HepG2 (cell line): ENCODE results near the gene SLC11A1. TPM values are rescaled to one million over a fixed set of nuclear protein-coding genes. Genes with fewer than 3 reads are reported as not detected.
A peak's percentile ranks its signal among the peaks of the same experiment; 100 is the strongest.

ENCODE experiments used
- ATAC-seq: fragments of 200-7000 bp; cut with Tn5 transposase; 3 replicates; pipeline ENCODE4 v1.9.1; 2020; ENCODE audit warnings: mild to moderate bottlenecking, moderate library complexity
- BruUV-seq: library from RNA; stranded (reverse); fragments of 400-500 nt; replicated peaks from 2 replicates; lab custom pipeline; 2021; lab: Mats Ljungman, UMichigan
- CTCF ChIA-PET: fragments of 300-600 bp; formaldehyde crosslinking; extraction: SDS; loops from one replicate; lab custom pipeline; 2021; ENCODE audit warnings: low total read pairs, inconsistent platforms, low intra/inter-chr PET ratio; lab: Yijun Ruan, JAX
- POLR2A ChIA-PET: fragments of 350-600 bp; sonication (Branson Sonifier 250); formaldehyde crosslinking; loops from one replicate; lab custom pipeline; 2020; ENCODE audit warnings: antibody characterized with exemption, inconsistent platforms; lab: Yijun Ruan, JAX
- DNase-seq: peaks from one replicate; pipeline ENCODE4 v3.0.0-alpha.2; 2015; ENCODE audit warnings: low spot score
- FAIRE-seq: peaks from 3 replicates; lab custom pipeline; 2011; peaks lifted over from hg19 to GRCh38; lab: Jason Lieb, UNC
- H2AFZ ChIP-seq: one replicate; pipeline ENCODE4 v1.6.1; 2011; ENCODE audit warnings: low read length, inconsistent platforms
- H3K27ac ChIP-seq: fragments of 300-600 bp; 3 replicates; pipeline ENCODE4 v1.8.0; 2011; ENCODE audit warnings: mixed run types, mild to moderate bottlenecking, mixed read lengths, low read length, inconsistent platforms; ENCODE audit not compliant: insufficient read depth; ENCODE audit errors: extremely low read length
- H3K27me3 ChIP-seq, 2 experiments: fragments of 200-600 bp in 1 of 2; 2 replicates in 1 of 2; 3 replicates in 1 of 2; pipeline versions ENCODE4 v1.6.0 to v1.8.0; 2011; ENCODE audit warnings: low read length in 2 of 2, mild to moderate bottlenecking in 2 of 2, moderate library complexity in 2 of 2, inconsistent platforms in 1 of 2; ENCODE audit not compliant: insufficient read depth in 2 of 2, control insufficient read depth in 1 of 2
- H3K36me3 ChIP-seq, 2 experiments: fragments of 200-600 bp in 1 of 2; replicated peaks in 1 of 2; 2 replicates in 1 of 2; 3 replicates in 1 of 2; pipeline versions ENCODE4 v1.5.1 to v1.8.0; 2011; ENCODE audit warnings: low read length in 2 of 2, inconsistent platforms in 1 of 2; ENCODE audit not compliant: insufficient read depth in 2 of 2, control insufficient read depth in 1 of 2
- H3K4me1 ChIP-seq: 2 replicates; pipeline ENCODE4 v1.5.1; 2012; ENCODE audit warnings: low read length, inconsistent platforms; ENCODE audit not compliant: insufficient read depth
- H3K4me2 ChIP-seq: 2 replicates; pipeline ENCODE4 v1.6.0; 2011; ENCODE audit warnings: low read depth, low read length, inconsistent platforms
- H3K4me3 ChIP-seq, 3 experiments: fragments of 200-600 bp in 1 of 3; sonication (generic), shearing (Covaris generic) in 1 of 3; replicated peaks in 1 of 3; 2 replicates each; pipeline ENCODE4 v1.5.1; 2011 to 2016; ENCODE audit warnings: low read length in 3 of 3, inconsistent platforms in 2 of 3, low read depth in 2 of 3, mild to moderate bottlenecking in 2 of 3, control low read depth in 1 of 3, mixed read lengths in 1 of 3; ENCODE audit not compliant: insufficient read depth in 1 of 3
- H3K79me2 ChIP-seq: one replicate; pipeline ENCODE4 v1.6.1; 2011; ENCODE audit warnings: low read length, inconsistent platforms; ENCODE audit not compliant: insufficient read depth
- H3K9ac ChIP-seq: 2 replicates; pipeline ENCODE4 v1.6.0; 2011; ENCODE audit warnings: mild to moderate bottlenecking, low read depth, low read length, inconsistent platforms; ENCODE audit not compliant: insufficient read depth
- H3K9me3 ChIP-seq: 2 replicates; pipeline ENCODE4 v1.5.1; 2012; ENCODE audit warnings: mild to moderate bottlenecking, low read length
- H4K20me1 ChIP-seq: 2 replicates; pipeline ENCODE4 v1.6.0; 2011; ENCODE audit warnings: inconsistent platforms, mild to moderate bottlenecking, low read length, moderate library complexity; ENCODE audit not compliant: insufficient read depth
- BRCA1 ChIP-seq: sonication (generic); formaldehyde crosslinking; IDR thresholded peaks from 2 replicates; pipeline ENCODE4 v1.4.0; 2020; ENCODE audit warnings: missing genetic modification reagents
- CCAR2 ChIP-seq: fragments of 200-400 bp; formaldehyde crosslinking; optimal IDR thresholded peaks from 2 replicates; pipeline ENCODE3; 2018; ENCODE audit warnings: low read depth, mild to moderate bottlenecking, low read length, moderate library complexity
- CHD2 ChIP-seq: IDR thresholded peaks from 2 replicates; pipeline ENCODE4 v1.6.1; 2011; ENCODE audit warnings: low read depth, low read length, improper control_type of control experiment
- GFI1 ChIP-seq: sonication (generic); formaldehyde crosslinking; IDR thresholded peaks from 2 replicates; pipeline ENCODE4 v1.5.0; 2020; ENCODE audit warnings: missing genetic modification reagents, mild to moderate bottlenecking, borderline replicate concordance
- HMGA1 ChIP-seq: sonication (generic); formaldehyde crosslinking; conservative IDR thresholded peaks from 2 replicates; pipeline ENCODE4 v1.4.0; 2020; ENCODE audit warnings: missing genetic modification reagents
- ISL2 ChIP-seq: sonication (generic); formaldehyde crosslinking; IDR thresholded peaks from 2 replicates; pipeline ENCODE4 v1.5.0; 2020; ENCODE audit warnings: missing genetic modification reagents
- JUN ChIP-seq: sonication (generic); formaldehyde crosslinking; IDR thresholded peaks from 2 replicates; pipeline ENCODE4 v1.4.0; 2020; ENCODE audit warnings: mild to moderate bottlenecking, missing genetic modification reagents
- SRSF4 ChIP-seq: fragments of 200-400 bp; formaldehyde crosslinking; IDR thresholded peaks from one replicate; pipeline ENCODE4 v1.6.1; 2018; ENCODE audit warnings: mild to moderate bottlenecking, low read depth, low read length, moderate library complexity; ENCODE audit not compliant: poor library complexity, severe bottlenecking
- ZNF382 ChIP-seq: sonication (generic); formaldehyde crosslinking; IDR thresholded peaks from 2 replicates; pipeline ENCODE4 v1.5.0; 2020; ENCODE audit warnings: missing genetic modification reagents, mild to moderate bottlenecking, borderline replicate concordance
- ZNF543 ChIP-seq: sonication (generic); formaldehyde crosslinking; IDR thresholded peaks from 2 replicates; pipeline ENCODE4 v1.4.0; 2020; ENCODE audit warnings: mild to moderate bottlenecking, missing genetic modification reagents
- ZZZ3 ChIP-seq: sonication (generic); formaldehyde crosslinking; IDR thresholded peaks from 2 replicates; pipeline ENCODE4 v1.4.0; 2020; ENCODE audit warnings: missing genetic modification reagents, mild to moderate bottlenecking, borderline replicate concordance
- WGBS: methylation state at CpG from one replicate; pipeline ENCODE4 v1.1.6; 2017; ENCODE audit warnings: low lambda C conversion rate; 5-methylcytosine and 5-hydroxymethylcytosine counted together
- in situ Hi-C: cut with HindIII; loops from 2 replicates; pipeline ENCODE4 v1.10.0; 2017; ENCODE audit warnings: low pct_unique_long_range_greater_than_20kb; ENCODE audit not compliant: extremely low pct_ligation_motif_present
- intact Hi-C: fragments of 100-400 bp; cut with micrococcal nuclease; formaldehyde crosslinking; loops from one replicate; pipeline ENCODE4 v1.10.0; 2022; ENCODE audit not compliant: unreplicated experiment
- polyA plus RNA-seq, 8 experiments: library from polyadenylated mRNA; depleted of rRNA in 3 of 8; stranded (reverse) in 7 of 8; unstranded in 1 of 8; fragments of >200 nt; fragmentation: Illumina TruSeq in 4 of 8; extraction: Trizol in 4 of 8; gene quantifications; 2 replicates each; pipeline versions ENCODE4 v1.2.1 to v1.2.3, GENCODE V29; 2011 to 2016; ENCODE audit warnings: low read depth in 4 of 8, missing spikeins in 1 of 8, mixed read lengths in 1 of 8; ENCODE audit not compliant: insufficient read depth in 1 of 8
- total RNA-seq, 5 experiments: library from RNA; depleted of rRNA; stranded (reverse); fragments of >200 nt; fragmentation: Illumina TruSeq; extraction: Trizol; gene quantifications; 2 replicates each; pipeline ENCODE4 v1.2.3, GENCODE V29; 2016; ENCODE audit warnings: low read depth in 1 of 5
- TF ChIP-seq, protein P1 (sequence below): sonication (generic); formaldehyde crosslinking; IDR thresholded peaks from 2 replicates; pipeline ENCODE4 v1.4.0; 2020; ENCODE audit warnings: missing genetic modification reagents
- TF ChIP-seq, protein P2 (sequence below): sonication (generic); formaldehyde crosslinking; IDR thresholded peaks from 2 replicates; pipeline ENCODE4 v1.4.0; 2020; ENCODE audit warnings: missing genetic modification reagents
- TF ChIP-seq, protein P3 (sequence below), 2 experiments: sonication (generic) in 1 of 2; formaldehyde crosslinking in 1 of 2; IDR thresholded peaks; 2 replicates each; pipeline versions ENCODE4 v1.4.0 to v1.6.1; 2016 to 2020; ENCODE audit warnings: borderline replicate concordance in 1 of 2, low read depth in 1 of 2, mild to moderate bottlenecking in 1 of 2, missing genetic modification reagents in 1 of 2

Gene SLC11A1
- total and polyA plus RNA-seq, 2 of the 13 experiments (the other 11 are each of a cell fraction or from before 2014, with no cell fraction given), result 0.33 to 2.3 TPM

DNA sequence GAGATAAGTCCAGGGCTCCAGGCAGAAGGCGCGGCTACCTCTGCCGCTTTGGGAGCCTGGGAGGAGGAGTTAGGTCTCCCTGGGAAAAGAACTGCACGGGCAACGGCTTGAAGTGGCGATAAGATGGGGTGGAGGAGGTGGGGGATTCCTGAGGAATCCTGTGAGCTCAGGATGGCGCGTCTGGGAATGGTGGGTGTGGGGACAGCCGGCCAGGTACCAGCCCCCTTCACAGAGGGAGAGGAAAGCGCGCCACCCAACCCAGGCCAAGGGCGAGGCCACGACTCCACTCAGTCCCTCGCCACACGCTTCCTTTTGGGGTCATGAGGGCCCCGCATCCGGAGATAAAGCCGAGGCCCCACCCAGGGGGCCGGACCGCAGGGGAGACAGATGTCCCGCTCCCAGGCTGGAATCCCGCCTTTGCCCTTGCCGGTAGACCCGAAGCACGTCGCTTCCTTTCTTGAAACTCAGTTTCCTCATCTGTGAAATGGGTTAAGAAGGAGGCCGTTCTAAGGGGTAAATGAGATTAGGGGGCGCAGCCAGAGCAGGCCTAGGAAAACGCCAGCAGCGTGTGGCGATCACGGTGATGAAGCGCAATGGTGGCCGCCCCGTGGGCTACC lies 15.9 kb downstream of the SLC11A1 start:
- intact Hi-C loops, result loop anchor here (2.0 to 10.0 kb wide), 4 partner anchors 75 to 213 kb away; partner anchors contain the start of genes CNOT9, TMBIM1 and USP37
- H3K79me2 ChIP-seq, result peaks cover 43% of the 10 kb centered on the region
- H3K9me3 ChIP-seq, result no peaks in the 10 kb centered on the region
- ATAC-seq (peak; percentile 12), DNase-seq (peak; percentile 90), FAIRE-seq (peak; percentile 78)
- no TSS peak for BruUV-seq
- CTCF ChIA-PET, result no interaction called here
- no peaks in the 10 kb centered on the region for H4K20me1 ChIP-seq
- no peaks in the 10 kb centered on the region; a peak in 1 of 5 replicates for H3K27me3 ChIP-seq
- peak overlapping the region; percentile 97 for H3K9ac ChIP-seq
- peak overlapping the region; percentile 99 for H3K27ac ChIP-seq
- POLR2A ChIA-PET, result interaction anchor here (1.2 to 2.9 kb wide), 7 partner anchors 7 to 111 kb away, joined by 3 to 37 read pairs (median 9); partner anchors contain the start of genes CATIP and TMBIM1
- WGBS, result 1% methylated on average over 24 of the region's 35 CpGs
- peak overlapping the region; percentile 71 to 97 (median 85) for H3K4me3 ChIP-seq
- peak overlapping the region; percentile 98 for H3K4me2 ChIP-seq
- peaks cover 55% of the 10 kb centered on the region for H3K4me1 ChIP-seq
- no peak overlapping the region for H2AFZ ChIP-seq
- H3K36me3 ChIP-seq, result peaks cover 15 to 20% of the 10 kb centered on the region in 2 experiments; a peak in 4 of 5 replicates
- in situ Hi-C loops, result loop anchor here (5.0 kb wide), 1 partner anchor 106 kb away; the partner anchor contains the start of gene TMBIM1
- TF ChIP-seq, protein P1, sequence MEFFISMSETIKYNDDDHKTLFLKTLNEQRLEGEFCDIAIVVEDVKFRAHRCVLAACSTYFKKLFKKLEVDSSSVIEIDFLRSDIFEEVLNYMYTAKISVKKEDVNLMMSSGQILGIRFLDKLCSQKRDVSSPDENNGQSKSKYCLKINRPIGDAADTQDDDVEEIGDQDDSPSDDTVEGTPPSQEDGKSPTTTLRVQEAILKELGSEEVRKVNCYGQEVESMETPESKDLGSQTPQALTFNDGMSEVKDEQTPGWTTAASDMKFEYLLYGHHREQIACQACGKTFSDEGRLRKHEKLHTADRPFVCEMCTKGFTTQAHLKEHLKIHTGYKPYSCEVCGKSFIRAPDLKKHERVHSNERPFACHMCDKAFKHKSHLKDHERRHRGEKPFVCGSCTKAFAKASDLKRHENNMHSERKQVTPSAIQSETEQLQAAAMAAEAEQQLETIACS, result no peak; the same call in 1 of the 2 replicates
- TF ChIP-seq, protein P2, sequence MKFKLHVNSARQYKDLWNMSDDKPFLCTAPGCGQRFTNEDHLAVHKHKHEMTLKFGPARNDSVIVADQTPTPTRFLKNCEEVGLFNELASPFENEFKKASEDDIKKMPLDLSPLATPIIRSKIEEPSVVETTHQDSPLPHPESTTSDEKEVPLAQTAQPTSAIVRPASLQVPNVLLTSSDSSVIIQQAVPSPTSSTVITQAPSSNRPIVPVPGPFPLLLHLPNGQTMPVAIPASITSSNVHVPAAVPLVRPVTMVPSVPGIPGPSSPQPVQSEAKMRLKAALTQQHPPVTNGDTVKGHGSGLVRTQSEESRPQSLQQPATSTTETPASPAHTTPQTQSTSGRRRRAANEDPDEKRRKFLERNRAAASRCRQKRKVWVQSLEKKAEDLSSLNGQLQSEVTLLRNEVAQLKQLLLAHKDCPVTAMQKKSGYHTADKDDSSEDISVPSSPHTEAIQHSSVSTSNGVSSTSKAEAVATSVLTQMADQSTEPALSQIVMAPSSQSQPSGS (CRISPR knock-in tag), result peak; percentile 33; the same call in 1 of the 2 replicates
- peak; percentile 95 for TF ChIP-seq ZNF543
- peak; percentile 80 for TF ChIP-seq ISL2 (CRISPR knock-in tag)
- no peak for TF ChIP-seq ZNF382 (CRISPR knock-in tag)
- no peak for TF ChIP-seq SRSF4
- no peak for TF ChIP-seq HMGA1 (CRISPR knock-in tag)
- TF ChIP-seq GFI1 (CRISPR knock-in tag), result 0 out of 2 replicates have a peak, but pooled peaks have one; percentile 4
- TF ChIP-seq JUN (CRISPR knock-in tag), result peak; percentile 54; the same call in 1 of the 2 replicates
- no peak for TF ChIP-seq CCAR2
- TF ChIP-seq CHD2, result no peak; the same call in 1 of the 2 replicates
- TF ChIP-seq ZZZ3, result peak; percentile 79; the same call in 1 of the 2 replicates
- peak; percentile 82; the same call in 1 of the 2 replicates for TF ChIP-seq BRCA1 (CRISPR knock-in tag)
- TF ChIP-seq, protein P3, sequence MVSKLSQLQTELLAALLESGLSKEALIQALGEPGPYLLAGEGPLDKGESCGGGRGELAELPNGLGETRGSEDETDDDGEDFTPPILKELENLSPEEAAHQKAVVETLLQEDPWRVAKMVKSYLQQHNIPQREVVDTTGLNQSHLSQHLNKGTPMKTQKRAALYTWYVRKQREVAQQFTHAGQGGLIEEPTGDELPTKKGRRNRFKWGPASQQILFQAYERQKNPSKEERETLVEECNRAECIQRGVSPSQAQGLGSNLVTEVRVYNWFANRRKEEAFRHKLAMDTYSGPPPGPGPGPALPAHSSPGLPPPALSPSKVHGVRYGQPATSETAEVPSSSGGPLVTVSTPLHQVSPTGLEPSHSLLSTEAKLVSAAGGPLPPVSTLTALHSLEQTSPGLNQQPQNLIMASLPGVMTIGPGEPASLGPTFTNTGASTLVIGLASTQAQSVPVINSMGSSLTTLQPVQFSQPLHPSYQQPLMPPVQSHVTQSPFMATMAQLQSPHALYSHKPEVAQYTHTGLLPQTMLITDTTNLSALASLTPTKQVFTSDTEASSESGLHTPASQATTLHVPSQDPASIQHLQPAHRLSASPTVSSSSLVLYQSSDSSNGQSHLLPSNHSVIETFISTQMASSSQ (IDR thresholded peaks at IDR 0.05; ENCODE audit: low read depth), result no peak
- TF ChIP-seq, protein P3 (CRISPR knock-in tag; IDR thresholded peaks at IDR 0.05; ENCODE audit: borderline replicate concordance), result peak; percentile 64; the same call in 1 of the 2 replicates
